Spleen (tissue), 11 donors: ENCODE data around the gene CHRM4. TPM values are rescaled to one million over a fixed set of nuclear protein-coding genes. Genes with fewer than 3 reads are reported as not detected.

ENCODE experiments used
- DNase-seq: peaks from one replicate; pipeline ENCODE4 v3.0.0-alpha.2; 2020
- H3K27ac ChIP-seq, 8 donors: fragments of 200-600 bp; sonication (generic) in 7 of 8; 1 replicate in 4 of 8; 2 replicates in 4 of 8; pipeline versions ENCODE4 v1.5.0 to v1.8.0; 2016 to 2021; ENCODE audit warnings: inconsistent platforms in 4 of 8, mild to moderate bottlenecking in 4 of 8, moderate library complexity in 1 of 8
- H3K27me3 ChIP-seq, 7 donors: fragments of 200-600 bp; sonication (generic) in 6 of 7; replicated peaks in 1 of 7; 1 replicate in 4 of 7; 2 replicates in 3 of 7; pipeline versions ENCODE4 v1.5.0 to v1.8.0; 2016 to 2021; ENCODE audit warnings: inconsistent platforms in 3 of 7, mild to moderate bottlenecking in 1 of 7
- H3K36me3 ChIP-seq, 6 donors: fragments of 200-600 bp; sonication (generic) in 5 of 6; 1 replicate in 4 of 6; 2 replicates in 2 of 6; pipeline versions ENCODE4 v1.5.0 to v1.8.0; 2016 to 2021; ENCODE audit warnings: inconsistent platforms in 2 of 6
- H3K4me1 ChIP-seq, 6 donors: fragments of 200-600 bp; sonication (generic) in 5 of 6; 1 replicate in 3 of 6; 2 replicates in 3 of 6; pipeline versions ENCODE4 v1.5.0 to v1.8.0; 2016 to 2021; ENCODE audit warnings: inconsistent platforms in 3 of 6
- H3K4me3 ChIP-seq, 8 donors: fragments of 200-600 bp; sonication (generic) in 7 of 8; 1 replicate in 4 of 8; 2 replicates in 4 of 8; pipeline versions ENCODE4 v1.5.0 to v1.8.0; 2016 to 2021; ENCODE audit warnings: inconsistent platforms in 4 of 8, mild to moderate bottlenecking in 4 of 8, moderate library complexity in 2 of 8
- H3K9me3 ChIP-seq, 8 donors: fragments of 200-600 bp; sonication (generic) in 7 of 8; 1 replicate in 4 of 8; 2 replicates in 4 of 8; pipeline versions ENCODE4 v1.5.0 to v1.8.0; 2016 to 2021; ENCODE audit warnings: inconsistent platforms in 4 of 8
- CTCF ChIP-seq, 11 experiments: fragments of 200-600 bp in 7 of 11; fragments of 450-650 bp in 4 of 11; sonication (generic) in 4 of 11; IDR thresholded peaks in 8 of 11; conservative IDR thresholded peaks in 3 of 11; 1 replicate in 7 of 11; 2 replicates in 4 of 11; pipeline versions ENCODE4 v1.4.0 to v1.8.0; 2016 to 2021; ENCODE audit warnings: antibody characterized with exemption in 11 of 11, inconsistent platforms in 4 of 11, mild to moderate bottlenecking in 1 of 11
- POLR2A ChIP-seq, 3 donors: fragments of 450-650 bp; IDR thresholded peaks; one replicate each; pipeline ENCODE4 v1.5.1; 2017; ENCODE audit warnings: antibody characterized with exemption in 3 of 3, mild to moderate bottlenecking in 1 of 3
- POLR2AphosphoS5 ChIP-seq, 3 donors: sonication (generic); formaldehyde crosslinking; IDR thresholded peaks; one replicate each; pipeline ENCODE4 v1.5.1; 2017; ENCODE audit warnings: antibody characterized with exemption in 3 of 3
- WGBS, 5 donors: extraction: QIAGEN DNeasy Blood & Tissue Kit in 3 of 5; methylation state at CpG; one replicate each; pipeline versions ENCODE4 v1.1.5 to v1.1.7; 2013 to 2018; 5-methylcytosine and 5-hydroxymethylcytosine counted together
- intact Hi-C: fragments of 100-400 bp; cut with DNase I; formaldehyde crosslinking; loops from one replicate; pipeline ENCODE4 v1.15.0; 2023; ENCODE audit warnings: low total_unique reads
- polyA plus RNA-seq, 3 donors: library from polyadenylated mRNA; stranded (reverse); fragments of 200-250 nt; gene quantifications; one replicate each; pipeline ENCODE4 v1.2.1, GENCODE V29; 2013
- total RNA-seq, 7 donors: library from RNA; depleted of rRNA in 3 of 7; stranded (reverse); fragments of >200 nt in 3 of 7; fragmentation: NEBNext Ultra II Directional in 4 of 7; extraction: Animal tissue kit (Norgen Biotek cat#: 25700) in 4 of 7; gene quantifications; one replicate each; pipeline versions ENCODE4 v1.1.0 to v1.2.1, GENCODE V29; 2016 to 2021
- donor health status: healthy with polysubstance abuse.
- donor health status: DM: no; HTN: no; CAD: no; lungs with moderate emphysema.
- donor health status: DM: no; HTN: no; CAD: no.
- donor health status: Bipolar disorder and iron deficiency.
- donor health status: healthy.
- donor health status: DM: no; HTN: no; CAD: no.
- donor health status: DM: yes; HTN: yes; CAD: no.

CHRM4 gene
- total and polyA plus RNA-seq, 10 donors, result 0.06 to 34.1 (median 3.3) TPM

GRCh38 chr11:46363031-46363407 is 28.6 kb downstream of the CHRM4 start:
- peaks cover 0 to 43% (median 5%) of the 10 kb centered on the region in 6 donors for H3K36me3 ChIP-seq
- peaks cover 50 to 100% (median 73%) of the 10 kb centered on the region in 6 donors for H3K4me1 ChIP-seq
- intact Hi-C loops, result no loop called here
- H3K27me3 ChIP-seq, result no peaks in the 10 kb centered on the region
- DNase-seq, result peak; percentile 90
- TF ChIP-seq POLR2A (IDR thresholded peaks at IDR 0.05) (no peak), POLR2AphosphoS5 (IDR thresholded peaks at IDR 0.05) (peak; percentile 38 to 68 (median 62)), CTCF (IDR thresholded peaks at IDR 0.05 in 8 of 11, conservative IDR thresholded peaks at IDR 0.05 in 3 of 11) (peak in 1 of 11 experiments; percentile 10)
- H3K27ac ChIP-seq, result peak overlapping the region; percentile 77 to 94 (median 90)
- no peaks in the 10 kb centered on the region for H3K9me3 ChIP-seq
- WGBS, 5 donors, result 34 to 47% (median 42%) methylated on average over 8 to 9 of the region's 9 CpGs
- H3K4me3 ChIP-seq, result peak overlapping the region in 4 of 8 donors; percentile 2 to 68 (median 39)

- peak overlapping the region; percentile 77 to 94 (median 90) for H3K27ac ChIP-seq
- intact Hi-C loops, result no loop called here
These were observed 29.2 kb downstream of the CHRM4 start for GRCh38 chr11:46362156-46363030.

GRCh38 chr11:46361283-46362155 is 30.1 kb downstream of the CHRM4 start:
- peaks cover 0 to 34% (median under 1%) of the 10 kb centered on the region in 6 donors for H3K36me3 ChIP-seq
- intact Hi-C loops, result no loop called here
- no peaks in the 10 kb centered on the region for H3K27me3 ChIP-seq
- TF ChIP-seq POLR2AphosphoS5 (IDR thresholded peaks at IDR 0.05) (peak; percentile 78 to 87 (median 87)), CTCF (IDR thresholded peaks at IDR 0.05 in 8 of 11, conservative IDR thresholded peaks at IDR 0.05 in 3 of 11) (no peak), POLR2A (IDR thresholded peaks at IDR 0.05) (no peak)
- peak; percentile 93 for DNase-seq
- peaks cover 39 to 100% (median 69%) of the 10 kb centered on the region in 6 donors for H3K4me1 ChIP-seq
- H3K4me3 ChIP-seq, result peak overlapping the region; percentile 23 to 68 (median 36)
- peak overlapping the region; percentile 77 to 94 (median 90) for H3K27ac ChIP-seq
- H3K9me3 ChIP-seq, result no peaks in the 10 kb centered on the region
- 3 to 7% (median 4%) methylated on average over 18 to 26 of the region's 26 CpGs for WGBS, 5 donors

More at GRCh38 chr11:46362156-46363030, 29.2 kb downstream of the CHRM4 start:
- H3K9me3 ChIP-seq, result no peaks in the 10 kb centered on the region
- TF ChIP-seq CTCF (IDR thresholded peaks at IDR 0.05 in 8 of 11, conservative IDR thresholded peaks at IDR 0.05 in 3 of 11) (no peak), POLR2A (IDR thresholded peaks at IDR 0.05) (no peak), POLR2AphosphoS5 (IDR thresholded peaks at IDR 0.05) (peak in 1 of 3 donors; percentile 0)
- 49 to 61% (median 53%) methylated on average over 17 to 20 of the region's 20 CpGs for WGBS, 5 donors
- H3K4me1 ChIP-seq, result peaks cover 44 to 100% (median 70%) of the 10 kb centered on the region in 6 donors
- H3K36me3 ChIP-seq, result peaks cover 0 to 39% (median 2%) of the 10 kb centered on the region in 6 donors
- no peaks in the 10 kb centered on the region for H3K27me3 ChIP-seq
- DNase-seq, result peak; percentile 83
- peak overlapping the region in 6 of 8 donors; percentile 30 to 68 (median 38) for H3K4me3 ChIP-seq
